ENCODE measurements around the gene CFAP54. TPM values are rescaled to one million over a fixed set of nuclear protein-coding genes. Genes with fewer than 3 reads are reported as not detected.

Gene CFAP54
- polyA plus RNA-seq, 5 donors = 1.1 to 3.2 (median 2.5) TPM

GRCh38 chr12:96828169-96828789 lies 338.9 kb downstream of the CFAP54 start:
- DNase-seq = no peak

GRCh38 chr12:96829354-96829753 lies 340.0 kb downstream of the CFAP54 start:
- DNase-seq = no peak

GRCh38 chr12:96831346-96831745 lies 342.0 kb downstream of the CFAP54 start:
- DNase-seq = no peak

GRCh38 chr12:96846293-96846692 lies 356.9 kb downstream of the CFAP54 start:
- peak in 1 of 2 donors; percentile 2 for DNase-seq

GRCh38 chr12:96850676-96851075 lies 361.3 kb downstream of the CFAP54 start:
- no peak for DNase-seq

GRCh38 chr12:96858162-96858561 lies 368.8 kb downstream of the CFAP54 start:
- DNase-seq = no peak

- no peak for DNase-seq
These were observed 372.3 kb downstream of the CFAP54 start for GRCh38 chr12:96861656-96862055.

GRCh38 chr12:96862326-96862725 lies 372.9 kb downstream of the CFAP54 start:
- no peak for DNase-seq

- no peak for DNase-seq
These were observed 375.0 kb downstream of the CFAP54 start for GRCh38 chr12:96864335-96864734.

GRCh38 chr12:96866801-96867590 lies 377.6 kb downstream of the CFAP54 start:
- no peak for DNase-seq

GRCh38 chr12:96870946-96871345 lies 381.6 kb downstream of the CFAP54 start:
- no peak for DNase-seq

- no peak for DNase-seq
These were observed 383.6 kb downstream of the CFAP54 start for GRCh38 chr12:96872961-96873360.

GRCh38 chr12:96874211-96874610 lies 384.8 kb downstream of the CFAP54 start:
- no peak for DNase-seq

GRCh38 chr12:96876966-96877365 lies 387.6 kb downstream of the CFAP54 start:
- DNase-seq = no peak

GRCh38 chr12:96878704-96879103 lies 389.3 kb downstream of the CFAP54 start:
- DNase-seq = no peak

GRCh38 chr12:96879301-96879700 lies 389.9 kb downstream of the CFAP54 start:
- DNase-seq = no peak

GRCh38 chr12:96880220-96880619 lies 390.8 kb downstream of the CFAP54 start:
- DNase-seq = no peak

- DNase-seq = no peak
These were observed 392.2 kb downstream of the CFAP54 start for GRCh38 chr12:96881608-96882007.

- DNase-seq = no peak
These were observed 393.5 kb downstream of the CFAP54 start for GRCh38 chr12:96882862-96883261.

GRCh38 chr12:96883571-96883970 lies 394.2 kb downstream of the CFAP54 start:
- DNase-seq = no peak

GRCh38 chr12:96886998-96887677 lies 397.8 kb downstream of the CFAP54 start:
- DNase-seq = peak; percentile 51 to 80

GRCh38 chr12:96889273-96889933 lies 400.0 kb downstream of the CFAP54 start:
- no peak for DNase-seq
